ENCODE measurements around the gene RELN.
A peak's percentile ranks its signal among the peaks of the same experiment; 100 is the strongest.
"Not testable (repeated sequence)": the region's sequence is repeated elsewhere in the genome, so short reads cannot be mapped to it uniquely, and the experiment has no call there.

RELN gene

DNA sequence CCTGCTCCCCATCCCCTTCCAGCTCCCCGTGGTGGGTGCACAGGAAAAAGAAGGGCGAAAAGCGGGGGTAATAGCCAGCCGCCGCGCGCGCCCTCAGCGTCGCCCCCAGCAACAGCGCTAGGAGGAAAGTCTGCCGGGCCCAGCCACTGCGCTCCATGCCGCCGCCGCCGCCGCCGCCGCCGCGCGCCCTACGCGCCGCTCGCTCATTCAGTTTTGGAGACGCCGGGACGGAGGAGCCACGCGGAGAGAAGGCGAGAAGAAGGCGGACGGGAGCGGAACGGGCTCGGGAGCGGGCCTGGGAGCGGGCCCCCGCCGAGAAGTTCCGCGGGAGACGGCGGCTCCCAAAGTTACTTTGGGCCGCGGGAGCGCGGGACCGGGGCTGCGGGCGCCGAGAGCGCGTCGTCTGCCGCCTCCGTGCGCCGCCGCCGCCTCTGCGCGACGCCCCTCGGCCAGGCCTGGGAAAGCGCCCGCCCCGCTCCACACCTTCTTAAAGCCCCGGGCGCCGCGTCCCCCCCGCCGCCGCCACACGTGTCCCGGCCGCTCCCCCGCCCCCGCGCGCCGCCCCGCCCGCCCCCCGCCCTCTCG is at the start of gene RELN:
Gene RELN (minus strand): TSS at position 459 of the 585 bp plus-strand sequence. CDS start 302 bp downstream, at position 157.
- DNase-seq = peak; percentile 49

DNA sequence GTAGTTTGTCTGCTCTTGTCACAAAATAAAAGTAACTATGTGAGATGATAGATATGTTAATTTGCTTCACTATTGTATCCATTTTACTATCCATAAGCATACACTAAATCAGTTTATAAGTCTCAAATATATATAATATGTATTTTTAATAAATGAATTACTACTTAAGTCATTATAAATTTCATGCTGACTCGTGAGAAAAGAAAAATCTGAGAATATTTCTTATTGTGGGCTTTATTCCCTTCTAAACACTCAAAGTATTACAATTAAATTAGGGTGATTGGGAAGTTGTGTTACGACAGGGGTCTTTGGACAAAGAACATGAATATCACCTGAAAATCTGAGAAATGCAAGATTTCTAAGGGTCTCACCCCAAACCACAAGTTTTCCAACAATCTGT is 48.7 kb upstream of the RELN start:
- no peak for DNase-seq

DNA sequence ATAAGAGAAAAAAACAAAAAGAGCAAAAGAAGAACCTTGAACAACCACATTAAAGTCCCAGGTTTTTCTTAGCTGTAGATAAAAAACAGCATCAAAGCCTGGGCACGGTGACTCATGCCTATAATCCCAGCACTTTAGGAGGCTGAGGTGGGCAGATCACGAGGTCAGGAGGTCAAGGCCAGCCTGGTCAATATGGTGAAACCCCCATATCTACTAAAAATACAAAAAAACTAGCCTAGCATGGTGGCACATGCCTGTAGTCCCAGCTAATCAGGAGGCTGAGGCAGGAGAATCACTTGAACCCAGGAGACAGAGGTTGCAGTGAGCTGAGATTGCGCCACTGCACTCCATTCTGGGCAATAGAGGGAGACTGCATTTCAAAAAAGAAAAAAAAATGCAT is 47.4 kb upstream of the RELN start:
- DNase-seq = not testable (repeated sequence)

DNA sequence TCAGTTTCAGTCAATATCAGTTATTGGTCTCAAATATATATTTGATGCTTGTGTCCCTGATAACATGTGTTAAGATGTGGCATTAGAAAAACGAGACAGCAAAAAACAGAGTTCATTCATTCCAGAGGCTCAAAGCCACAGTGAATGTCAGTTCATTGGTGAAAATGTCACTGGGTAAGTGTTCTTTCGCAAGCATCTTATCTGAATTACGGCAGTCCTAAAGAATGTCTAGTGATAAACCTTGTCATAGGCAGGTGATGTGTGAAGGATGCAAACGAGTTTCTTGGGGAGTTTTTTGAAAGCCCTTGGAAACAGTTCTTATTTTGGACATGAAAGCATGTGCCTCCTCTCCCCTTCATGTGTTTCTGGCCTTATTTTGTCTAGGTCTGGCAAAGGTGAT is 45.9 kb upstream of the RELN start:
- DNase-seq = no peak

DNA sequence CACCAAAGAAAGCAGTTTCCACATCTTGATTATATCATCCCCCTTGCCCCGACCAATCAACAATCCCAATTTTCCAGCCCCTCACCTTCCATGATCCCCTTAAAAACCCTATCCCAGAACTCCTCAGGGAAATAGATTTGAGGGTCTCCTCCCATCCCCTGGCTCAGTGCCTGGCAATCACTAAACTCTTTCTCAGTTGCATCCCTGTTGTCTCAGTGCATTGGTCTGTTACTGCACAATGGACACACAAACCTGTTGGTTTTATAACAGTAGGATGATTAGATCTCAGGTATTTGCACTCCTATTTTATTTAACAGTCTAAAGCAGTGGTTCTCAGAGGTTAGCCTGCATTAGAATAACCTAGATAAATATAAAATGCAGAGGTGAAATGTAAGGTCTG is 45.2 kb upstream of the RELN start:
- DNase-seq = no peak

DNA sequence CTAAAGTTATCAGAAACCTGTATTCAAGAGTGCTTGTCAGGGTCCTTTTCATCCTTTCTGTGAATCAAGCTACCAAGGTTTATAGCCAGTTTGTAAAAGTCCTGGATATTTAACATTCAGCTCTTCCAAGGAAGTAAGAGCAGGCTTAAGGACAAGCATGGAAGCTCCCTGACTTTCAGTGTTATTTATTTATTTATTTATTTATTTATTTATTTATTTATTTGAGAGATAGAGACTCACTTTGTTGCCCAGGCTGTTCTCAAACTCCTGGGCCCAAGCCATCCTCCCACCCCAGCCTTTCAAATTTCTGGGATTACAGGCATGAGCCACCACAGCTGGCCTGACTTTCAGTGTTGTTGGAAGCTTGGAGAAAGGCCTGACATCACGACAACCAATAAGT is 44.4 kb upstream of the RELN start:
- DNase-seq = no peak

DNA sequence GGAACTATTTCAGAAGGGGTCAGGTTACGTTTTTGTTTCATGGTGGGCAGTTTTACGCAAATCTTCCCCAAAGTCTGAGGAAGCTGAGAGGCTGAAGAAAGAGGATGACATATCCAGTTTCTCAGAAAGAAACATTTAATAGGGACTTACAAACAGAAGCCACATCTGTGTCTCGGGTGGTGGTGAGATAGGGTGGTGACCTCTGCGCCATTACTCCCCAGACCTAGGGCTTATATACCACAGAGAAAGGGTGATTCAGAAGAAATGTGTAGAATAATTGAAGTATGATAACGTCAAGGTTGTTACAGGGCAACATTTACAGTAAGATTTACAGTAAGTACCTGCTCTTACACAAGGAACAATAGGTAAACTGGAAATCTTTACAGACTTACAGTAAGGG is 43.0 kb upstream of the RELN start:
- no peak for DNase-seq

DNA sequence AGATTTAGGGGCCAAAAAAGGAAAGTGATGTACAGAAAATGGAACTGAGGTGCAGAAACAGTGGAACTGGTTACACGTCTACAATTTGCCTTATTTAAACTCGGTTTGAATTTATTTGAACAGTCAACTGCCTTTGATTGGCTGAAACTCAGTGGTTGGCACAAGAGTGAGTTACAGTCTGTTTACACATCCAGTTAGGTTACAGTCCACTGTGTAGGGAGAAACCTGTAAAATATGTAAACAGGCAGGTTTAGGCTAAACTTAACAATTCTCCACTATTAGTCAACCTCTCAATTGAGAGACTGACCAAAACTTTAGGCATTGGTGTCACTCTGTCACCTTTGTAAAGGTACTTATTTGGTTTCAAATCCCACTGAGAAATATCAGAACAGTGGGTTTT is 40.3 kb upstream of the RELN start:
- DNase-seq = no peak

DNA sequence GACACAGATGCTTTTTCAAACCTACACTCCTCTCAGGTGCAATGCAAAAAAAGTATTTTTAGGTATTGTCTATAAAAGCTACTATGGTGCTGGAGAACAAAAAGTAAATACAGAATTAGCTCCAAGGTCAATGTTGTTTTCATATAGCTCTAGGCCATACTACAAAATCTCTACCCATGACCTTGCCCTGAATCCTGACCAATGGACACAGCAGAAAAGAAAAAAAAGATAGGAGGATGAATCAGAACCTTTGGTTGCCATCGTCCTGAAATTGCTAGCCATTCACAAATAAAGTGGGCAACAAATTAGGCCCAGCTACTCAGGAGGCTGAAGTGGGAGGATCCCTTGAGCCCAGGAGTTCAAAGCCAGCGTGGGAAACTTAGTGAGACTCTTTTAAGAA is 35.2 kb upstream of the RELN start:
- DNase-seq = no peak

DNA sequence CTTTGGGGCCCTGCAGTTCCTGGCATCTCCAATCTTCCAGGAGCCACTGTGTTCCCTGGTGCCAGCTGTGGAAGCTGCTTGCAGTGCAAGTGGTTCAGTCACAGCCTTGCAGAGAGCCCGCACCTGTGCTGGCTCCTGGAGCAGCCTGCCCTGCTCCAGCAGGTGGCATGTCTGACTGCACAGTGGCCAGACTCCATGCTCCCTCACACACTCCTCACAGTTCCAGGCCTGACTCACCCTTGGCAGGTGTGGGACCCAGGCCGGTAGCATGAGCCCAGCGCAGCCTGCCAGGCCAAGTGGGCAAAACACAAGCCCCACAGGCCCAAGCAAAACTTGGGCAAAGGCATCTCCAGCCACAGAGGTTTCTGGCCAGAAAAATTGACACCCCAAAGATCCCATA is 33.6 kb upstream of the RELN start:
- DNase-seq = no peak

DNA sequence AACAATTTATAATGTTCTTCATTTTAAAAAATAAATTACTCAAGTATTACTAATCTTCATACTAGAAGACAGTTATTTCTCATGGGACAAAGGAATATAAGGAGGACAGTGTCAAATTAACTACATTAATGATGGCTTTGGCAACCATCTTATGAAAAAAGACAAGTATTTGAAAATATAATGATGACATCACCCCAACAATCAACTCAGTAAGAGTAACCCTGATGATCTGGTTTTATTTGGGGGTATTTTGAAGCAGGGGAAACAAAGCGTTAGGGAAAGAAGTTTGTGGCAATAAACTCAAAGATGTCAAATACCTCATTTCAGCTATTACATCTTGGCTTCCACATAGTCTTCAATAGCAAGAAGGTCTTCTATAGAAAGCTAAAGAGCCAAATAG is 29.0 kb upstream of the RELN start:
- DNase-seq = no peak

DNA sequence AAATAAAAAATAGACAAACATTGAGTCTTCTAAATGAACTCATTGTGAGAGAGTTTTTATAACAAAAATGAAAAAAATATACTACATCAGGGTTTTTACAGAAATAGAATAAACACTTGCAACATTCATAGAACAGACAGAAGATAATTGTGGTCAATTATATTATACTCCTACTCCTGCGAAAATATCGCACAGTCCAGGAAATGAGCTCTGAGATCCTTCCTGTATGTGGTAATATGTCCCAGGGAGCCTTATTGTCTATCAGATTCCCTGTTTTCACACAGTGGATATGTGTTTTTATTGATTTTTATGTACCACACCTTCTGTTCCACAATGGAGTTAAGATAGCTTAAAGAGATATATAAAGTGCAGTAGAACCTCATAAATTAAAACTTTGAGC is 27.5 kb upstream of the RELN start:
- no peak for DNase-seq

DNA sequence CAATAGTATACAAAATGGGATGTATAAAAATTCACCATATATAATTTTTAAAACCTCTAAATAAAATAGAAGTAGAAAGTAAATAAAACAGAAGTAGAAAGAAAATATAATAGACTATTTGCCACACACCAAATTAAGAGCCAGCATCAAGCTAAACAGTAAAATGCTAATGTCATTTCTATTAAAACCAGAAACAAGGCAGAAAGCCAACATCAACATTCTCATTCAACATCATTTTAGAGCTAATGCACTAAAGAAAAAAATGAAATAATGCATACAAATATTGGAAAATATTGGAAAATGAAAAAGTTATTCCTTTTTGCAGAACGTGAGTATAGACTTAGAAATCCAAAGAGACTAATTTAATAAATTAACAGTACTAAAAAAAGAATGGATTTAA is 23.4 kb upstream of the RELN start:
- DNase-seq = no peak

DNA sequence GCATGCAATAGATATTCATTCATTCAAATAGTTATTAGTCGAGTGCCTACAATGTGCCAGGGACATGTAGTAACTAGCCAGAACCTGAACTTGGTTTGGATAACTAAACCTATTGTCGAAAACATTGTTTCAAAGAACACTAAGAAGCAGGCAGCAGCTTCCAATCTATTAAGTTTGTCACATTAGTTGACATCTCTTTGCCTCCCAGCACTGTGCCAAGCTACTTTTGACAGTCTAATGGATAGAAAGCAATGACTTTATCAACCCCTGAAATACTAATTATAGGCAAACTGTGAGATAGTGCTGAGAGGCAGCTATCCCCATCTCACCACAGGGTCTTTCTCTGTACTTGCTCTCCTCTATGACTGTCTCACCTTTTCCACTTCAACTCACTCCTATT is 22.4 kb upstream of the RELN start:
- no peak for DNase-seq

DNA sequence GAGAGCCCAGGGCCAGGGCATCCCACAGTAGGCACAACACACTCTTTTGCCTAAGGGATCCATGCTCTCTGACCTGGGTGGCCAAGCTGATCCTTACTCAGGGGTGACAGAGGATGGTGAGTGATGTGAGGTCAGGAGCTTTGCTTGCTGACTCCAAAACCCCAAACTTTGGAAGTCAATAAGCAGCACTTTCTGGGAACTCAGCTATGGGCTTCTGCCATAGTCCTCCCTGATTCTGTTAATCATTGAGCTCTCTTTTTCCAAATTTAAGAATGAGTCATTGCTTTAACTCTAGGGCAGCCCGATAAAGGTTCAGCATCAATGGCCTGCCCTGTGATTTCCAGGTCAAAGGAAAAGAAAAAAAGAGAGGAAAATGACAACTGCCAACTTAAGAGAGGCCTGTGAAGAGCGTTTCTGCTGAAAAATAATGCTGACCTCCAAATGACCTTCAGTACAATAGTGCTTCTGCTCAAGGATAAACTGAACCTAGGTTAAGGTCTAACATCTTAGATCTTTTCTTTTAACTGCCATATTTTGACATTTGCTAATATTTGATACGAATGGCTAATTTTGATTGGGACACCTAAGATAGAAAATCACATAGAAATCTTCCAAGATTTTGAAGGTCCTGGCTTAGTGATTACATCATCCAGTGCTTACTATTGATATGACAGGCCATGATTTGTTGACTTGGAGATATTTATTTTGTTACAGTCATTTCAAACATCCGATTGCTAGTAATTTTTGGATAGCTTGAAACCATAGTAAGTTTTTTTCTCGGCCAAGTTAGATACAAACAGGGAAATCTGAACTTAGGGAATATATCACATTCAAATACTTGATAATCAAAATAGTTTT is 20.8 kb upstream of the RELN start:
- DNase-seq = no peak

DNA sequence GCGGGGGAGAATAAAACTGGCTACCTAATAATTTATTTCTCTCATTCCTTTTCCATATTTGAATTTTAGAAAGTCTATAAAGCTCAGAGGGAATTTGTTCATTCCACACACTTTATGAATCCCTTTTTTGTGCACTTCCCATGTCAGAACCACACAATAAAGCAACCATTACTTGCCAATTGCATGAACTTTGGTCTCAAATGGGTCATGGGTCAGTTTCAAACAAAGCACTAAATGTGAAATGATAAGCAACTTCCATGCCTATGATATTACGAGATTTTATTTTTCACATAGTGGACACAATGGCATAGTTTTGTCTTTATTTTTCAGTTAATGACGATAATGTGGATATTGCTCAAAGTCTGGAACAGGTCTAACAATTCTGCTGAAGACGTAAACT is 18.6 kb upstream of the RELN start:
- DNase-seq = no peak

DNA sequence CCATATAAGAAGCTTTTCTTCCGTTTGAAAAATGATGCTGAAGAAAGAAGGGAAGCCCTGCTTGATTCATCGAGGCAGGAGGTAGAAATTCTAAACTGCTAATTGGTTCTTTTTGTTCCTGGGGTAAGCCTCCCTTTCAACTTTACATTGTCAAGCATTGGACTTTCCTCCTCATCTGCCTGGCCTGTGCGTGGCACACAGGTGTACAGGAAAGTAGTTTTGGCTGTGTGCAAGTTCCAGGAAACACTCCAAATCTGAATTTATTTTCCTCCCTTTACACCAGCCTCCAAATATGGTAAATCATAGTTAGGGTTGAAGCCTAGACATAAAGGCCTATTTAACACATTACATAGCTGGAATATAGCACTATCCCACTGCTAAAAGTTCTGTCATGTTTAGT is 18.2 kb upstream of the RELN start:
- DNase-seq = no peak

DNA sequence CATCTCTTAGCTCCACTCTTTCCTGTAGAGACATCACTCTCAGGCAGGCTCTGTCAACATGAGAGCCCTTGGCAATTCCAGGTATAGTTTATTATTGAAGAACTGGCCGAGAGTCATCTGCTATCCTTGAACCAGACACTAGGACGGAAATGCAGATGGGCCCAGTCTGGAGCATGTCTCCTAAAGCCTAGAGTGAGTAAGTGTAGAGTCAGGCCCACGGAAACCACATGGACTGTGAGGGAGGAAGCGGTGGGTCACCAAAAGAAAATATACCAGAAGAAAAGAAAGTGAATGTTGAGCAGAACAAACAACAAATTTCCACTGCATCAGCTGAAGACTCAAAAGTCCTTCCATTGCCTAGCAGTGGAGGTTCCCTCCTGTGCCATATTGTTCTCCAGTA is 15.7 kb upstream of the RELN start:
- no peak for DNase-seq

DNA sequence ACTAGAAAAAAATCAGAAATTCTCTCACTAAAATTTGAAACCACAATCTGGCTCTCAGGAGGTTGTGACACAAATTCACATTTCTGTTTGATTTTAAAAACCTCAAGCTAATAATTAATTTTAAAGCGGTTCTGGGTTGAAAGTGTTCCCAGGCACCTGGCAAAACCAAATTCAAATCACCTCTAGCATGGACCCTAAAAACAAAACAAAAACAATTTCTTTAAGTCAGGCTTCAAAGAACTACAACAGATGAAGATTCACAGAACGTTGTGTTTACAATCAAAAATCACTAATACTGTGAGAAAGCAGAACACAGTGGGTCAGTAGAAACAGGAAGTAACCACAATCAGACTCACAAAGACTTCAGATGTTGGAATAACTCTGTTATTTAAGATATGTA is 7.2 kb upstream of the RELN start:
- no peak for DNase-seq

DNA sequence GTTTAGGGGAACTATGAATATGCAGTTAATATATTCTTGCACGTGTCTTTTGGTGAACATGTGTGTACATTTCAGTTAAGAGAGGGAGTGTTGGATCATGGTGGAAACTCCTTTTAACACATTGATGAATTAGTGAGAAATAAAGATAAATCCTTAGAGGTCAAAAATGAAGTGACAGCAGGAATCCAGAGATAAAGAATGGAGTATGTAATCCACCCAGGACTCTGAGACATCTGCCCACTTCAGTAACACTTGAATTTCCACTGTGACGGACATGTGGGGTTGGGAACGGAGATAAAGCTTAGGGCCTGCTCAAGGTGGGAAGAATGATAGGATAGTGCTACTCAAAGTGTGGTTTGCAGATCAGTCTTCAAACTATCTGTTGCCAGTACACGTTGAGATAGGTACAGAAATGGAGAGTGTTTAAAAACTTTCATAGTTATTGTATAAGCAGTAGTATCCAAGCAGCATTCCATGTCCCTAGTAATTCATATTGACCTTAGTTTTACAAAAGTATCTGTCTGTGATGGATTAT is 6.6 kb upstream of the RELN start:
- no peak for DNase-seq

DNA sequence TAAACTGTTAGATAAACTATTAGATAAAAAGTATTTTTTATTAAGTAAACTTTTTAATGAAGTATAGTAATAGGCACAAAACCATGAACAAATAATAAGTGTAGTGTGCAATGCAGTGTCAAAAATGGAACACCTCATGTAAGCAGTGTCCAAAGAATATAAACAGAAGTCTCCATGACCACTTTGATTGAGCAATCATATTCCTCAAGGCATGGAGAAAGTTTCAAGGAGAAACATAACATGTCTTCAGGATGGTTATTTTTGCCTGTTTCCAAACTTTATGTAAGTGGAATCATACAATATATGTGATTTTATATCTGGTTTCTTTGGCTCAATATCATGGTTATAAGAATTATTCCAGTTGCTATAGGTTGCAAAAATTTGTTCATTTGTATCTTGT is 6.1 kb upstream of the RELN start:
- no peak for DNase-seq

DNA sequence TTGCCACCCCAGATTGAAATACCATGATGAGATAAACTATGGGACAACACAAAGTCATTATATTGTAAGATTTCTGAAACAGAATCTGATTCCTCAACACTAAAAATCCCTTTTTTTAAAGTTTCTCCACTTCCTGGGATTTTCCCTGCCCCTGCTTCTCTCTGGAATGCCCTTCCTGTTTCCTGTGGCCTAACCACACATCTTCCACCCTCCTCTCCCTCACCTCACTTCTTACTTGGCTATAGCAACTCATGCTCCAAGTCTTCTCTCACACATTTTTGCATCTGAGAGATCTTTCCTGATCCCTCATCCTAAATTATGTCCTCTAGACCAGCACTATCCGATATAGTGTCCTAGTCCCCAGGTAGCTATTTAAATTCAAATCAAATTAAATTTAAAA is 4.1 kb upstream of the RELN start:
- DNase-seq = no peak

DNA sequence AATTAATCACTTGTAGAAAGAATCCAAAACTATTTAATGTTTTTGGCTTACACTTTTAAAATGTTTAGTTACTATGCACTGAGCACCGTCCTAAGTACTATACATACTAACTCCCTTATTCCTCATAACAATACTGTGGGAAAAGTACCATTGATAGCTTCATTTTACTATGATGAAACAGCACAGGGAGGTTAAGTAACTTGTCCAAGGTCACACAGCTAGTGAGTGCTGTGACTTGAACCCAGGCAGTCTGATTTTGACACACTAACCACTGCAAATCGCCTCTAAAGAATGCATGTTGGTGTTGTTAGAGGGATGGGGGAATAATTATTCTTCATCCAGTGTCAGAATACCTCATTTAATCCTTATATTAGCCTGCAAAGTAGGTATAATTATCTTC is 1.9 kb upstream of the RELN start:
- no peak for DNase-seq

DNA sequence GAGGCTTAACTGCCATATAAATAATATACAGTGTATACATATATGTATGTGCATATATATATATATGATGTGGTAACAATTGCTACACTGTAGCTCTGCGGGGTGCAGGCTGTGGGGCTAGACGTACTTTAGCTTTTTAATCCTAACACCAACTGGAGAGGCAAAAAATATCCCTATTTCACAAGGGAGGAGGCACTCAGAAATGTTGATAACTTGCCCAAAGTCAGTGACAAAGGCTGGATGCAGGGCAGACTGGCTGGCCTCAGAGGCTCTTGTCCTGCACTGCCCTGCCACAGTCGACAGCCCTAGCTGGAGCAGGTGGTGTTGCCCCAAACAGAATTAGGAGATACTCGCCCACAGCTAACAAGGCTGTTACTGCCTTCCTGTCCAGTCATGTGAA is 1.5 kb upstream of the RELN start:
- no peak for DNase-seq

All from NCI-H1105 (cell line).